Measurements from ENCODE around the gene DDX51.

- no peak for TF ChIP-seq POLR2A (IDR thresholded peaks at IDR 0.05; ENCODE audit: low read length)
- no peak for TF ChIP-seq GATA1 (IDR thresholded peaks at IDR 0.05; ENCODE audit: low read depth, low read length)
These were observed 49.7 kb downstream of the DDX51 start for GRCh38 chr12:132094269-132094891.
